GM19397 (cell line): ENCODE data around the gene TRPM3.

Source experiments
- ATAC-seq: cut with Tn5 transposase; IDR thresholded peaks from one replicate; pipeline ENCODE4 v1.9.1; 2021; ENCODE audit warnings: mild to moderate bottlenecking, moderate library complexity; ENCODE audit not compliant: unreplicated experiment

Gene TRPM3

DNA sequence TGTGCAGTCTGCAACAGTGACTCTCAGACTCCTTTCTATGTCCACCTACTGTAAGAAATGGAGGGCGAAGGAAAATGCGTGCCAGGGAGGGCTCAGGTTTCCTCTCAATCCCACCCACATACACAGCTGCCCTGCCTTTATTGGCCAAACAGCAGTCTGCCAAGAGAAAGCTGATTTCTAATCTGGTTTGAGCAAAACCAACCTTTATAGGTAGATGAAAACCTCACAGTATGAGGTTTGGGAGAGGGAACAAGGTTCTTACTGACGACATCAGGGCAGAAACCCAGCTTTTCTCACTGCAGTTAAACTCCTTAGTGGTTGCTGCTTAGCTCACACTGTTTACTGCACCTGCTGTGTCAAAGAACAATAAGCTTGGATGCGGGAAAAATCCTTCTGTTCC lies 554.7 kb downstream of the TRPM3 start:
- no peak for ATAC-seq

DNA sequence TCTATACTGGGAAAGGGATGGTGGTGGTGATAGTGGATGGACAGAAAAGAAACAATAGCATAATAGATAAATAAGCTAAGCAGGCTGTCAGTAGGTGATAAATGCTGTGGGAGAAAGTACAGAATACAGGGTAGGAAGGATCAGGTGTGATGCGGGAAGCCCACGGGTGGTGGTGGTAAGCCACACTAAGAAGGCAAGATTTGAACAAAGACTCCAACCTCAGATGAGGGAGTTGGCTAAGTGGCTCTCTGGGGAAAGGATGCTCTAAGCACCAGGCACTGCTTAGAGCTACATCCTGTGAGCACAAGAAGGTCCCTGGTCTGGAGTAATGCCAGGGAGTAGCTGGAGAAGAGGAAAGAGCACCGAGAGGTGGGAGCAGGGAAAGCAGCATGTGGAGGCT lies 555.4 kb downstream of the TRPM3 start:
- no peak for ATAC-seq

DNA sequence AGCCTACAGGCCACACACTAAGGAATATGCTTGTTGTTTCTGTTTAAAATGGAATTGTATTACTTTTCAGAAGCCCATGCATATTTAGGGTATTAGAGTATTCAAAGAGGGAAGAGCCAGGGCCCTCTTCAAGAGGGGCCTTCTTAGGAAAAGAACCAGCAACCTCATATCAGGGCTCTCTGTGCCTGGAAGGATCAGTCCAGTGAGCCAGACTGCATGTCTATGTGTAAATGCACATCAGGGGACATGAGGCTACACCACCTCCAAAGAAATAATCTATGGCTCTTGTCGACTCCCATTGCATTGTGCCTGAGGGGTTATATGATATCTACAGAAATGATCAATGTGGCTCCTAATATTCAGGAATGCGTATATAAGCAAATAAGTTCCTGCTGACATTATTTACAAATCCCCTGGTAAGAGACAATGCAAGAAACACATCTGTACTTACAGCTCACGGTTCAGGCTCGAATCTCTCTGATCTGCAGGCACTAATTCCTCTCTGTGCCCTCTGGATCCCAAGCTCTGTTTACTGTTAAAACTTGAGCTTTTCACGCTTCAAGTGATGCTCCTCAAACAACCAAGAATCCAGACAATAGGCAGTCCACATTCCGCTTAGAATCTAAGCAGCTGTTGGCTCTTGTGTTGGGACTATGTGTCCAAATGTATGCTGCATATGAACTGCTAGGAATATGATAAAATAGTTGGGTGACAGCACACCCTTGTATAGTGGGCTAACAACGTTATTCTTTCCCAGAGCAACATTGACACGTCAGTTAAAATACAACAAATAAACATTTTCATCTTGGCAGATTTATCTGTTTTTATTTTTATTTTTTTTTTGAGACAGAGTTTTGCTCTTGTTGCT lies 556.7 kb downstream of the TRPM3 start:
- ATAC-seq = no peak

DNA sequence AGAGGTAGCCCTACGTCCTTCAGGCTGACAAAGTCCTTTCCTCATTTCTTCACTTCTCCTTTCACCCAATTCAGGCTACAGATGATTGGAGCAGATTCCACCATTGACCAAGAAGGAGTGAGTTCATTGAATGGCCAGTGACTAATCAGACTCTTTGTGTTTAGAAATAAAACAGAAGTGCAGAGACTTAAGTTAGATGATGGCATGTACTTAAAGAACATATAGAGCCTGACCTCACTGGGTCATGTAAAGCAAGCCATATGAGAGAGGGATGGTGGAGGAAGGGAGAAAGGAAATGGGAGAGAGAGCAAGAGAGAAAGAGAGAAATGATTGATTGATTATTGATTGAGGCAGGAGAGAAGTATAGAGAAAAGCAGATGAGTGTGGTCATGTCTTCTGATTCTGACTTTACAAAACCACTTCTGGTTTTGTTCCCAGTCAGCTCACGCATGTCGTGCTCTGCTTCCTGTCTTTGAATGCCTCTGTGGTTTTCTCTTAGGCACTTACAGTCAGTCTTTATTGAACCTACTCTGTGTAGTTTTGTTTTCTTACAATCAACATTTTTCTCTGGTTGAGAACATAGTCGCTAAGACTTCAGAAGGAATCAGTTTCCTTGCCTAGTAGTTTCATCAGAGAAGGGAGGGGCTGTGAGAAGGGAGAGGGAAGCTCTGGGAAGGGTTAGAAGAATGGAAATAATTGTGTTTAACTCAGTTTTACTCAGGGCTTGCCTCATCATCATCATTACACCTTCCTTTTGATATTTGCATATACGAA lies 557.8 kb downstream of the TRPM3 start:
- ATAC-seq = peak; percentile 99

DNA sequence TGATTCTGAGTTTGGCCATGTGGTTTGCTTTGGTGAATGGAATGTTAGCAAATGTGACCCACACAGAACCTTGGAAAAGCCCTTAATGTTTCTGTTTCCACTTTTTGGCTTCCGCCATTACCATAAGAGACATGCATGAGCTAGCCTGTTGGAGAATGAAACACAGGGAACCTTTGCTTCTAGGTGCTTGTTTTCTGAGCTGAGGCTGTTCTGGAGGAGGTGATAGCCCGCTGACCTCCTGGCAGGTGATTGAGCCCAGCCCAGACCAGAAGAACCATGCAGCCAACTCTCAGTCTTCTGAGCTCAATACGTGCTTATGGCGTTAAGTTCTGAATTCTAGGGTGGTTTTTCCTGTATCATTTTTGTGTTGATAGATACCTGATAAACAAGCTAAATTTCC lies 558.4 kb downstream of the TRPM3 start:
- no peak for ATAC-seq

DNA sequence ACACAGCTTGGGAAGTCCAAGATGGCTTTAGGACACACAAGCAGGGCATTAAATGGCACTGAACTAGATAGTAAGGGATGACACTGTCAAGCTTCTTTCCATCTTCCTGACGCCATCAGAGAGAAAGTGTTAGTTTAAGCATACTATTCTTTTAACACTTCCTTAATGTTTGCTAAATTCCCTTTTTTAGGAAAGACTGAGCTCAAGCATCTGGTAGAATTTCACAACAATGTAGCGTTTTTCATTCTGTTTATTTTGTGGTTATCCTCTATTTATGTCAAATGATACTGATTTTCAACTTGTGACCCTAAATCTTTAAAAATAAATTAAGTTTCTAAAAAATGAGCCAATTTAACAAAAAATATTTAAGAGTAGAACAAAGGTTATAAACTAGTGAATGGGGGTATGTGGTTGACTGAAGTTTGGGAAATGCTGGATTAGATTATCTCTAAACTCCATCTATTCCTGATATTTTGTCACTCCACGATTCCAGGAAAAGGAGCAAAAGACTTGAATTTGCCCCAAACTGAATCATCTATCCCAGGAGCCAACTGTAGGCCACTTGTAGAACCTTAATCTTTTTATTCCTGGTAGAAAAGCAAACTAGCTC lies 559.5 kb downstream of the TRPM3 start:
- ATAC-seq = no peak

DNA sequence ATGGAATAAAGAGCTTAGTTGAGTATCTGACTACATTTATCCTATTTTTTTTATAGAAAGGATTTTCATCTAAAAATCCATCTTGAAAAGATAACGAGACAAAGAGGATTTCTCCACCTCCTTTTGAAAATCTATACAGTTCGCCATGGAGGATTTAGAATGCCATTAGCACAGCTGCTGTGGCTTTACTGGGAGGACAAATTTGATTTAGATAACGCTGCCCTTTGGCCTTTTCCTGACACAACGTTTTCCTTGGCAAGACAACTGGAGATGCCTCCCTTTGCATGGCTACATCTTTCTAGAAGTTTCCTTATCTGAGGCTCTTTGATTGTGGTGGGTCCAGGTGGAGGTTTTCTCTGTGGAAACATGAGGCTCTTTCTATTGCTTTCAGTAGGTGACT lies 560.3 kb downstream of the TRPM3 start:
- ATAC-seq = no peak

DNA sequence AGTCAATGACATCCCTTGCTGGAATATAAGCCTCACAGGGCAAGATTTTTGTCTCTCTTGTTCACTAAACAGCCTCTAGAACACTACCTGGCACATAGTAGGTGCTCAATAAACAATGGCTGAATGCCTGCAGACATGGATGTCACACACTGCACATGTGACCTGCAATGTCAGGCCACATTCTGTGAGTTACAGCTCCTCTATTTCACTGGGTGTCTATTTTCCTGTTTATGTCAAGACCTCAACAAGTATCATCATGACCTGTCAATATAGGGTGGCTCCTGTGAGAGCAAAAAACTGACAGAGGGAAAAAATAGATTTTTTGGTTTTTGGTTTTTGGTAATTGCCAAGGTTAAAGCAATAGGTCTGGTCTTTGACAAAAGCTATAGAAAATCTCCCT lies 562.3 kb downstream of the TRPM3 start:
- no peak for ATAC-seq

DNA sequence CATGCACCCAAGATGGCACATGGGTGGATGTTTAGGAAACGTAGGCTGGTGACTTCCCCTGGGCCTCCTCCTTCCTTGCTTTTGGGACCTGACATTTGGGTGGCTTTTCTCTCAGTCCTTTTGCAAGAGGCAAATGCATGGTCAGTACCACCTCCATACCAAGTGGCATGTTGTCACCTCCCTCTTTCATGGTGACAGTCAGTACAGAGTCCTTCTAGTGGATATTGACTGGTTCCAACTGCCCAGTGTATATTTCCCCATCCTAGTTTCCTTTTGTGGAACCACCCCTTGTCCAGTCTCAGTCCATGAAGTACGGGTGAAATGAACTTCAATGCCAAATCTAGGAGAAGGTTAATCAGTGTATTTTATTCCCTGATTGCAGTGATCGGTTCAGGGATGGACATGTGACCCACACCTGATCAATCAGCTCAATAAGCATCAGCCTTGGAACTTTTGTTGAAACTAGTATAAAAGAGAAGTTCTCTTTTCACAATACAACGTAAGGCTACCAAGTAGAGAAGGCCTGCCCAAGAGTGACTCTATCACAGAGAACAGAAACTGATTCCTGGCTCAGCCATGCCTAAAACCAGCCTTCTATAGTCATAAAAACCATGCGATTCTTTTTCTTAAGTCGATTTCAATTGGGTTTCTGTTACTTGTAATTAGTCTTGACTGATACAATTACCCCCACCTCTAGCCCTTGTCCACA lies 563.6 kb downstream of the TRPM3 start:
- ATAC-seq = peak; percentile 99

DNA sequence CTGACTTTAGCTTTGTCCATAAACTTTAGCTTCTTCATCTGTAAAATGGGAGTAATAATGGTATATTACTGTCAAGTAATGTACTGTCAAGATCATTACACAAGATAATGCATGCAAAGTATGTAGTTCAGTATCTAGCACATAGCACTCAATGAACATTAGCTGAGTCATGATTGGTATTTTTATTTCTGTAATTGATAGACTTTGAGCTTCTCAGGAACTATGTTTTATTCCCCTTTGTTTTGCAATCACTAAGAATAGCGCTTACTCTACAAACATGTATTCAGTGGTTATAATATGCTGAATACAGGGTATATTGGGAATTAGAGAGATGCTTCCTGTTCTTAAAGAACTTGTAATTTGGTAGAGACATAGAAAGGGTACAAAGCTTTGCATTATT lies 564.6 kb downstream of the TRPM3 start:
- no peak for ATAC-seq

DNA sequence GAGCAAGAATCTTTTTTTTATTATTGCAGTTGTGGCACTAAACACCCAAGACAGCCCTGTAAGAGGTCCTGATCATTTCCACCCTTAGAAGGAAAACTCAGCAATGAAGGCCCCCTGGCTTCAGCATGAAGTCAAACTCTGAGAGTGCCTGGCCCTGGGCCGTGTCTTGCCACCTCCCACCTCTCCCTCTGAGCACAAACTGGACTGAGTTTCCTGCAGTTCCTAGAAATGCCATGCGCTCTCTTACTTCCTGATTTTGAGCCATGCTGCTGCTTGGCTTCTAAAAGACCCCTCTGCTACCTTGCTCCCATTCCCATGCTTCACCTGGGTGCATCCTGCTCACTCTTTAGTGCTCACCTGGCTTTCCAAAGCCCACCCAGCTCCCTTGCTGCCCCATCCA lies 566.5 kb downstream of the TRPM3 start:
- no peak for ATAC-seq

DNA sequence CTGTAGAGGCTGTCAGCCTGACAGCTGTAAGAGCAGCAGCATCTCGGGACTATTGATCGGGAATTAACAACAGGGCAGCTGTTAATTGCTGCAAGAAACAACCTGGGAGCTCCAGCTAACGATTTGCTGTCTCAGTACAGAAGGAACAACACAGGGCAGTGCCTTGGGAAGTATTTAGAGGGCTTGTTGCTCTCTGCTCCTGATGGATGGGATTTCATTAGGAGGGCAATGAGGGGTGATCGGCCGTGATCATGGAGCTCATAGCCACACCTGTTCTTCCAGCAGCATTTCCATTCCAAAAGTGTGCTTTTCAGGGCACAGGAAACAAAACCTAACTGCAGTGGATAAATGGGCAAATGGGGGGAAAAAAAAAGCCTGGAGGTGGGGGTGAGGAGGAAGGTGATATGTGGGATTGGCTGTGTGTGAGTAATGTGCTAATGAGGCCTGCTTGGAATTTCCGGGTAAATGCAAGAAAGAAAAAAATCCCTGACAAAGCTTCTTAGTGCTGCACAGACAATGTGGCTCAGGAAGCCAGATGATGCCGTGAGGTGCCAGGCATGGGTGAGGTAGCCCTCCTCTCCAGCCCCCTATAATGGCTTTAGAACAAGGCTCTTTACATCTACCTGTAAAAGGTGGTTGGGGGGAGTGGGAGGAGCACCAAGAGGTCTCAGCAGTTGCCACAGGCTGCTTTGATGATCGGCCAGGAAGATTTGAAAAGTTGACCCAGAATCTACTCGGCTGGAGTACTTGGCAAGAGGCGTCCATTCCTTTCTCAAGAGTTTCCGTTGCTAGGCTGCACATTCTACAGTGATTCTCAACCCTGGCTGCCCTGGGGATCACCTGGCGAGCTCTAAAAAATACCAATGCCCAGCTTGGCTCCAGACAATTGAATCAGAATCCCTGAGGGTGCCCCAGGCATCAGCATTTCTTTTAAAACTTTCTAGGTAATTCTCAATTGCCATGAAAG lies 567.4 kb downstream of the TRPM3 start:
- no peak for ATAC-seq

DNA sequence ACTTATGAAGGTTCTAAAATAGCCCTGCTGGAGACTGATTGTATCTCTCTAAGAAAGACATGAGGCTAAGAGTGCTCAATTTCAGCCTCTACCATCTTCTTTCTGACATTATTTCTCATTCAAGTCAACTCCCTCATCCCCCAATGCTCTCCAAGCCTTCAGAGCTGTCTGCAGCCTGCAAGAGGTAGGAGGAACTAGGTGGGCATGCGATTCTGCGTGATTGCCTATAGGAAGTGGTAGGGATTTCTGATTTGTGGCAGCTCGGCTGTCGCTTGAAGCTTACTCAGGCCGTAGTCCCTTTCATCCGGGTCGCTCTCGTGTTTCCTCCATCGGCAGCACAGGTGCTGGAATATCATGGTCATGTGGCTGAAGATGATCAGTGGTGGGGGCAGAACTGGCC lies 568.9 kb downstream of the TRPM3 start:
- no peak for ATAC-seq

DNA sequence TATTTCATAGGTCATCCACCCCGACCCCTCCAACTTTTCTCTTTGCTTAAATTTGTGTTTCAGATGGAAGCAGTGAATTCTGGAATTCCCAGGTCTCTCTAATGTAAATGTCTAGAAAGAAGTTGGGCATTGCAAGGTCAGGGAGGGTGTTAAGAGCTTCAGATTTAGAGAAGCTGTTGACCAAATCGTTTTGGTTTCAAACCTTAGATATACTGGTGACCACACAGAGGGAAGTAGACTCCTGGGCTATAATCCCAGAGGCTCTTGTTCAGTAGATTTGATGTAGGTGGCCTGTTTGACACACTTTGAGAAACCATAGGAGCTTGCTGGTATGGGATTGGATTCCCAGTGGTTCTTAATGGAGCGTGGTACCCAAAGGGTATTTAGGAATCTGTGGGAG lies 569.6 kb downstream of the TRPM3 start:
- ATAC-seq = no peak

DNA sequence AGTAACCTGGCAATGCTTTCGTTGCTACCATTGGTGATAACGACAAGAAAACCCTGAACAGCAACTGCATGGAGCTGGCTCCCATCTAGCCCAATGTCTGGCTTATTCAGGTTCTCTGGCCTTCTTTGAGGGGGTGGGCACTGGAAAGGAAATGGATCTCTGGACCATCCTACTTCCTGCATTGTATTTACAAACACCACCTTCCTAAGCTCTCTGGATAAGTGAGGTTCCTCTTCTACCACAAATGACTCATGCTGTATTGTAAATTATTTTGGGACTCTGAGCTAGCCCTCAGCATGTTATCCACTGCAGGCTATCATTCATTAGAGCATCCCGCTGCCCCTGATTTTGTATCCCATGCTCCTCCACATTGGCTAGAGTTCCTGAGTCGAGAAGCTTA lies 570.0 kb downstream of the TRPM3 start:
- ATAC-seq = no peak

DNA sequence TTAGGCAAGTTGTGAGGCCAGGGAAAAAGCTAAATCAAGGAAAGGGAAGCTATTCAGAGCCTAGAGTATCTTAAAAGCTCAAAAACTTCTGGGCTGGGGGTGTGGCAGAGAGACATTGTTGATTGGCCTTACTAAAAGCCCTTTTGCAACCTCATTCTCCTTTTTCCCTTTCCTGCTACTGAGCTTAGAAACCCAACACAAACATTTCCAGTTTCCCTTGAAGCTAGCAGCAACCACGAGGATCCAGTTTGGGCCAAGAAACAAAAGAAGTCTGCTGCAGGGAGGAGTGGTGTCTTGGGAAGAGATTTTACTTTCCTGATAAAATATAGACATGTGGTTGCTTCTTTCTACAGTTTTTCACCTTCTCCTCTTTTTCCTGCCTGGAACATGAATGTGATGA lies 571.5 kb downstream of the TRPM3 start:
- no peak for ATAC-seq

DNA sequence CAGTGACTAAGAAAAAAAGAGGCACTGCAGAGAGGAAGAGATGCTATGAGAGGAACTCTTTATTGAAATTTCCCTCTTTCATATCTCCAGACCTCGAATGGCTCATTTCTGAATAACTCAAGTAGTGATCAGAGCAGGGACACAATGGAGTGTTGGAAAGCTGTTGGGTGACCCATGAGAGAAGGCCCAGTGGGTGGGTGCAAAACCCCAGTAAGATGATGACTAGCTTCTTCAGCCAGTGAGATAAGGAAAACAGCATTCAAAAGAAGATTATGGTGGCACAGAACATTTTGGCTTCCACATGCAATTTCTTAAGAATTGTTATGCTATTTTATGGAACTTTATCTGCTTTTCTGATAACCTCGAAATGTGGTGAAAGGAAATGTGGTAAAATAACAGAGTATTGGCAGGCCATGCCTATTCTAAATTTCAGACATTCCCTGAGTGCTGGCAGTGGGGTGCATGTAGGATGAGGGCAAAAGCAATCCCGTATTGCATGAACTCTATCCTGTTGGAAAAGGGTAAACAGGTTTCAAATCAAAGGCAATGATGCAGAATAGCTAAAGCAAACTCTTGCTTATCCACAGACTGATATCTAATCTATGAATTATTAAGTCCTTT lies 579.0 kb downstream of the TRPM3 start:
- ATAC-seq = no peak

DNA sequence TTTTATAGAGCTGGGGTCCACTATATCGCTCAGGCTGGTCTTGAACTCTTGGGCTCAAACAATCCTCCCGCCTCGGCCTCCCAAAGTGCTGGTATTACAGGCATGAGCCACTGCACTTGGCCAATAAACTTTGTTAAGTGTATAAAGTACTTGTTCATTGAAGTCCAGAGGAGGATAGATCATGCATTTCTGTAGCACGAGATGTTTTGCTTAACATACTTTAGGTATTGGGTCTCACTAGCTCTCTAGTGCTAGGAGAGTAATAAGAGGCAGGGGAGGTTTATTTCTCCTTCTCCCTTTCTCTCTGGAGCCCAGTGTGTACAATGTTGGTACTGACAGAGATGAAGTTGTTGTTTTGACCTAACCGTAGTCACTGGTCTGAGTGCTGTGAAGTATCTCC lies 581.4 kb downstream of the TRPM3 start:
- no peak for ATAC-seq

DNA sequence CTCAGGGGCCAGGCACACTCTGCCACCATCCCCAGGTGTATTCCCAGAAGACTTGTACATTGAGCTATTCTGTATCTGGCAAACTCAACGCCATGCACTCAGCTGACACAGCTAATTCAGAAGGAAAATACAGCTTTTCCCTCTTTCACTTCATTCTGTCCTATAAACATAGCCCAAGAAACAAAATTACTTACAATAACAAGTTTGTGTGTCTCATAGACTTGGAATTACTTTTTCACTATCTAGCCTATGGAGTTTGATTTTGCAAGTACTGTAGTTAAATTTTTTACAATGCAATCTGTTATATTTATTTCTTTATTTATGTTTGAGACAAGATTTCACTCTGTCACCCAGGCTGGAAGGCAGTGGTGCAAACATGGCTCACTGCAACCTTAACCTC lies 581.9 kb downstream of the TRPM3 start:
- ATAC-seq = no peak

DNA sequence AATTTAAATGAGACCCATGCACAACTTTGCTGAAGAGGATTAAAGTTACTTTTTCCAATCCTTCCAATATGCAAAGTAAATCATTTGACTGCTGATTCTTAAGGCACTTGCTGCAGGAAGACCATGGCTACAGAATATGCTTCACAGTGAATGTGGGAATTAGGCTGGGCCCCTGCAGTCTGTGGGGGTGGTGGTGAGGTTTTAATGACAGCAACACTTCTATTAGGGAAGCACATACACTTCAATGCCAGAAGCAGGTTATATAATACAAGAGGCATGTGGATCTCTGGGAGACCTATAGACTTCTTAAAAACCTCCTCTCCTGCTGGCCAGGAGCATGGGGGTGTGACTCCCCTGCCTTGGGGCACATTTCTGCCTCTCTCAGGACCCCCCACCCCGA lies 582.4 kb downstream of the TRPM3 start:
- no peak for ATAC-seq
